Neural cell (in vitro differentiated cells): ENCODE measurements around the gene ACSM3. TPM values are rescaled to one million over a fixed set of nuclear protein-coding genes. Genes with fewer than 3 reads are reported as not detected.

Experiments
- H2AFZ ChIP-seq: fragments of 200-600, 300-800 bp; sonication (generic), shearing (Covaris generic); 2 replicates; pipeline ENCODE4 v1.6.0; 2014; ENCODE audit warnings: low read depth, mild to moderate bottlenecking, antibody characterized with exemption, low read length, moderate library complexity
- H3F3A ChIP-seq: fragments of 200-600 bp; shearing (Covaris generic); 2 replicates; pipeline ENCODE4 v1.6.1; 2016; ENCODE audit warnings: mild to moderate bottlenecking, moderate library complexity, mixed read lengths, antibody characterized with exemption, low read length; ENCODE audit not compliant: insufficient read depth, poor library complexity, severe bottlenecking
- H3K27ac ChIP-seq: fragments of 200-600, 300-800 bp; sonication (generic), shearing (Covaris generic); 2 replicates; pipeline ENCODE4 v1.5.1; 2014; ENCODE audit warnings: mild to moderate bottlenecking, low read length, moderate library complexity
- H3K27me3 ChIP-seq: fragments of 300-800, 200-600 bp; sonication (generic), shearing (Covaris generic); 2 replicates; pipeline ENCODE4 v1.6.0; 2014; ENCODE audit warnings: mild to moderate bottlenecking, low read depth, low read length, moderate library complexity; ENCODE audit not compliant: insufficient read depth
- H3K36me3 ChIP-seq: fragments of 300-800, 200-600 bp; sonication (generic), shearing (Covaris generic); 2 replicates; pipeline ENCODE4 v1.5.1; 2014; ENCODE audit warnings: mild to moderate bottlenecking, antibody characterized with exemption, low read length, moderate library complexity; ENCODE audit not compliant: insufficient read depth
- H3K4me2 ChIP-seq: fragments of 300-800, 200-600 bp; sonication (generic), shearing (Covaris generic); 2 replicates; pipeline ENCODE4 v1.6.0; 2014; ENCODE audit warnings: mild to moderate bottlenecking, low read length
- H3K4me3 ChIP-seq: fragments of 300-800, 200-600 bp; sonication (generic), shearing (Covaris generic); 2 replicates; pipeline ENCODE4 v1.5.1; 2014; ENCODE audit warnings: mild to moderate bottlenecking, low read length, moderate library complexity
- H3K79me2 ChIP-seq: fragments of 200-600 bp; shearing (Covaris generic); replicated peaks from 2 replicates; pipeline ENCODE4 v1.6.0; 2014; ENCODE audit warnings: mild to moderate bottlenecking, low read length, moderate library complexity; ENCODE audit not compliant: insufficient read depth
- H3K9ac ChIP-seq: fragments of 300-800, 200-600 bp; sonication (generic), shearing (Covaris generic); 2 replicates; pipeline ENCODE4 v1.6.1; 2016; ENCODE audit warnings: mild to moderate bottlenecking, low read length, mixed read lengths
- H3K9me2 ChIP-seq: fragments of 200-600 bp; shearing (Covaris generic); 2 replicates; pipeline ENCODE4 v1.6.1; 2016; ENCODE audit warnings: mild to moderate bottlenecking, low read length, mixed read lengths; ENCODE audit not compliant: insufficient read depth
- H3K9me3 ChIP-seq: fragments of 200-600, 300-800 bp; sonication (generic), shearing (Covaris generic); 2 replicates; pipeline ENCODE4 v1.6.1; 2016; ENCODE audit warnings: mild to moderate bottlenecking, mixed run types, low read length, moderate library complexity, mixed read lengths
- H4K20me1 ChIP-seq: fragments of 200-600 bp; shearing (Covaris generic); 2 replicates; pipeline ENCODE4 v1.6.1; 2016; ENCODE audit warnings: mild to moderate bottlenecking, mixed run types; ENCODE audit not compliant: insufficient read depth
- EP300 ChIP-seq: fragments of 450-650 bp; conservative IDR thresholded peaks from 2 replicates; pipeline ENCODE4 v1.6.1; 2014; ENCODE audit warnings: antibody characterized with exemption, mild to moderate bottlenecking, moderate library complexity; ENCODE audit not compliant: poor library complexity, severe bottlenecking
- EZH2 ChIP-seq: fragments of 200-600, 300-800 bp; shearing (Covaris generic), sonication (generic); IDR thresholded peaks from 2 replicates; pipeline ENCODE4 v1.6.1; 2014; ENCODE audit warnings: antibody characterized with exemption, low read length, borderline replicate concordance, mild to moderate bottlenecking; ENCODE audit not compliant: insufficient read depth, poor library complexity, severe bottlenecking
- MXI1 ChIP-seq: fragments of 450-650 bp; conservative IDR thresholded peaks from 2 replicates; pipeline ENCODE4 v1.6.1; 2014; ENCODE audit warnings: antibody characterized with exemption, mild to moderate bottlenecking; ENCODE audit not compliant: poor library complexity, severe bottlenecking
- POLR2AphosphoS5 ChIP-seq: IDR thresholded peaks from 2 replicates; pipeline ENCODE4 v1.6.1; 2012
- RAD21 ChIP-seq: fragments of 450-650 bp; conservative IDR thresholded peaks from 2 replicates; pipeline ENCODE4 v1.6.1; 2014; ENCODE audit warnings: antibody characterized with exemption, mild to moderate bottlenecking, moderate library complexity
- SMC3 ChIP-seq: fragments of 450-650 bp; conservative IDR thresholded peaks from 2 replicates; pipeline ENCODE4 v1.6.1; 2014; ENCODE audit warnings: antibody characterized with exemption, mild to moderate bottlenecking, moderate library complexity; ENCODE audit not compliant: poor library complexity
- TAF1 ChIP-seq: IDR thresholded peaks from 2 replicates; pipeline ENCODE4 v1.6.1; 2012; ENCODE audit warnings: low read depth
- polyA plus RNA-seq: library from polyadenylated mRNA; depleted of rRNA; stranded (reverse); fragments of >200 nt; gene quantifications from 2 replicates; pipeline ENCODE4 v1.2.3, GENCODE V29; 2014
- TF ChIP-seq, protein P1 (sequence below): fragments of 450-650 bp; IDR thresholded peaks from 2 replicates; pipeline ENCODE4 v1.5.1; 2014; ENCODE audit warnings: antibody characterized with exemption, mild to moderate bottlenecking, moderate library complexity; ENCODE audit not compliant: poor library complexity, severe bottlenecking
- TF ChIP-seq, protein P2 (sequence below): IDR thresholded peaks from 2 replicates; pipeline ENCODE4 v1.6.1; 2012; ENCODE audit warnings: borderline replicate concordance

Gene ACSM3
- polyA plus RNA-seq, 1 donor from 2014 or later = 0.57 TPM

DNA sequence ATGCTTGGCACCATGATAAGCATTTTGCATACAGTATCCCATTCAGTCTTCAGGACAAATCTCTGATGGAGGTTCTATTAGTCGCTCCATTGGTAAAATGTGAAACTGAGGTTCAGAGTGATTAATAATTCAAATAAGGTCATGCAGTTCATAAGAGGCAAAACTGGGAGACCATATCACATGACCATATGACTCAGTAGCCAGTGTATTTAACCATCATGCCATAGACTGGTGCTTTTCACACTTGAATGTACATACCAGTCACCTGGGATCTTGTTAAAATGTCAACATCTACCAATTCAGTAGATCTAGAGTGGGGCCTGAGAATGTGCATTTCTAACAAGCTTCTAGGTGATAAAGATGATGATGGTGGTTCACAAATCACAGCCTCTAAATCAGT is 4.3 kb downstream of the ACSM3 start:
- Histone ChIP-seq H3K4me3 (no peak overlapping the region), H3K9ac (no peak overlapping the region), H2AFZ (no peak overlapping the region), H3F3A (no peaks in the 10 kb centered on the region), H3K9me2 (no peaks in the 10 kb centered on the region), H3K79me2 (no peaks in the 10 kb centered on the region), H3K27me3 (no peaks in the 10 kb centered on the region), H3K9me3 (no peaks in the 10 kb centered on the region), H3K4me2 (no peak overlapping the region), H3K27ac (no peak overlapping the region), H3K36me3 (no peaks in the 10 kb centered on the region), H4K20me1 (no peaks in the 10 kb centered on the region)
- no peak for TF ChIP-seq EP300
- no peak for TF ChIP-seq TAF1
- TF ChIP-seq, protein P1, sequence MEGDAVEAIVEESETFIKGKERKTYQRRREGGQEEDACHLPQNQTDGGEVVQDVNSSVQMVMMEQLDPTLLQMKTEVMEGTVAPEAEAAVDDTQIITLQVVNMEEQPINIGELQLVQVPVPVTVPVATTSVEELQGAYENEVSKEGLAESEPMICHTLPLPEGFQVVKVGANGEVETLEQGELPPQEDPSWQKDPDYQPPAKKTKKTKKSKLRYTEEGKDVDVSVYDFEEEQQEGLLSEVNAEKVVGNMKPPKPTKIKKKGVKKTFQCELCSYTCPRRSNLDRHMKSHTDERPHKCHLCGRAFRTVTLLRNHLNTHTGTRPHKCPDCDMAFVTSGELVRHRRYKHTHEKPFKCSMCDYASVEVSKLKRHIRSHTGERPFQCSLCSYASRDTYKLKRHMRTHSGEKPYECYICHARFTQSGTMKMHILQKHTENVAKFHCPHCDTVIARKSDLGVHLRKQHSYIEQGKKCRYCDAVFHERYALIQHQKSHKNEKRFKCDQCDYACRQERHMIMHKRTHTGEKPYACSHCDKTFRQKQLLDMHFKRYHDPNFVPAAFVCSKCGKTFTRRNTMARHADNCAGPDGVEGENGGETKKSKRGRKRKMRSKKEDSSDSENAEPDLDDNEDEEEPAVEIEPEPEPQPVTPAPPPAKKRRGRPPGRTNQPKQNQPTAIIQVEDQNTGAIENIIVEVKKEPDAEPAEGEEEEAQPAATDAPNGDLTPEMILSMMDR = no peak

DNA sequence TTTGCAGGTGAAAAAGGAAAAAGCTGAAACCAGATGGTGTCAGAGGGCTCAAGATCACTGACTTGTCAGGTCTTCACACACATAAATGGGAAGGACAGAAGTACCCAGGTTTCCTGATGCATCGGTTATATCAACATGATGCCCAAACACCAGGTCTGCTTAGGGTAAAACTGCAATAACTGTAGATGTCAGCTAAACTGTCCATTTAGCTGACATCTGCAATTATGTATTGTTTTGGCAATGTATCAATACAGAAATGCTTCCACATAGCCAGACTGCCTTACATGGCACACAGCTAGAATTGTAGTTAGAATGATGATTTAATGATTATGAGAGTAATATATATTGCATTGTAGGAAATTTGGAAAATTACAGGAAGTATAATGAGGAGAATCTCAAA is 5.0 kb downstream of the ACSM3 start:
- TF ChIP-seq RAD21 = no peak
- TF ChIP-seq EP300 = no peak
- TF ChIP-seq, protein P2, sequence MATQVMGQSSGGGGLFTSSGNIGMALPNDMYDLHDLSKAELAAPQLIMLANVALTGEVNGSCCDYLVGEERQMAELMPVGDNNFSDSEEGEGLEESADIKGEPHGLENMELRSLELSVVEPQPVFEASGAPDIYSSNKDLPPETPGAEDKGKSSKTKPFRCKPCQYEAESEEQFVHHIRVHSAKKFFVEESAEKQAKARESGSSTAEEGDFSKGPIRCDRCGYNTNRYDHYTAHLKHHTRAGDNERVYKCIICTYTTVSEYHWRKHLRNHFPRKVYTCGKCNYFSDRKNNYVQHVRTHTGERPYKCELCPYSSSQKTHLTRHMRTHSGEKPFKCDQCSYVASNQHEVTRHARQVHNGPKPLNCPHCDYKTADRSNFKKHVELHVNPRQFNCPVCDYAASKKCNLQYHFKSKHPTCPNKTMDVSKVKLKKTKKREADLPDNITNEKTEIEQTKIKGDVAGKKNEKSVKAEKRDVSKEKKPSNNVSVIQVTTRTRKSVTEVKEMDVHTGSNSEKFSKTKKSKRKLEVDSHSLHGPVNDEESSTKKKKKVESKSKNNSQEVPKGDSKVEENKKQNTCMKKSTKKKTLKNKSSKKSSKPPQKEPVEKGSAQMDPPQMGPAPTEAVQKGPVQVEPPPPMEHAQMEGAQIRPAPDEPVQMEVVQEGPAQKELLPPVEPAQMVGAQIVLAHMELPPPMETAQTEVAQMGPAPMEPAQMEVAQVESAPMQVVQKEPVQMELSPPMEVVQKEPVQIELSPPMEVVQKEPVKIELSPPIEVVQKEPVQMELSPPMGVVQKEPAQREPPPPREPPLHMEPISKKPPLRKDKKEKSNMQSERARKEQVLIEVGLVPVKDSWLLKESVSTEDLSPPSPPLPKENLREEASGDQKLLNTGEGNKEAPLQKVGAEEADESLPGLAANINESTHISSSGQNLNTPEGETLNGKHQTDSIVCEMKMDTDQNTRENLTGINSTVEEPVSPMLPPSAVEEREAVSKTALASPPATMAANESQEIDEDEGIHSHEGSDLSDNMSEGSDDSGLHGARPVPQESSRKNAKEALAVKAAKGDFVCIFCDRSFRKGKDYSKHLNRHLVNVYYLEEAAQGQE = no peak
- no peak for TF ChIP-seq SMC3
- no peak for TF ChIP-seq MXI1
- TF ChIP-seq POLR2AphosphoS5 = no peak
- TF ChIP-seq EZH2 = no peak
- no peak for TF ChIP-seq TAF1
- TF ChIP-seq, protein P1 = no peak
- Histone ChIP-seq H2AFZ (no peak overlapping the region), H3K9me2 (no peaks in the 10 kb centered on the region), H3K79me2 (no peaks in the 10 kb centered on the region), H4K20me1 (no peaks in the 10 kb centered on the region), H3K27ac (no peak overlapping the region), H3K4me2 (no peak overlapping the region), H3K9me3 (no peaks in the 10 kb centered on the region), H3K27me3 (no peaks in the 10 kb centered on the region), H3K9ac (no peak overlapping the region), H3K4me3 (no peak overlapping the region), H3K36me3 (no peaks in the 10 kb centered on the region), H3F3A (no peaks in the 10 kb centered on the region)
